Caco-2 (cell line): Measurements from ENCODE around the gene HK3. TPM values are rescaled to one million over a fixed set of nuclear protein-coding genes. Genes with fewer than 3 reads are reported as not detected.

Experiments used
- BruUV-seq: library from RNA; stranded (reverse); fragments of 400-500 nt; replicated peaks from 2 replicates; lab custom pipeline; 2021; lab: Mats Ljungman, UMichigan
- CTCF ChIA-PET: fragments of 300-600 bp; sonication (Branson Sonifier 250); formaldehyde crosslinking; loops from one replicate; lab custom pipeline; 2022; ENCODE audit warnings: antibody characterized with exemption; lab: Charles Lee
- POLR2A ChIA-PET: fragments of 300-600 bp; sonication (Branson Sonifier 250); formaldehyde crosslinking; loops from one replicate; lab custom pipeline; 2022; ENCODE audit warnings: antibody characterized with exemption; lab: Charles Lee
- DNase-seq, 2 experiments: peaks; one replicate each; pipeline versions ENCODE4 v3.0.0 to v3.0.0-alpha.2; 2020 to 2022
- H3K27me3 ChIP-seq: replicated peaks from 2 replicates; pipeline ENCODE4 v1.6.0; 2011; ENCODE audit warnings: low read length; ENCODE audit not compliant: control insufficient read depth, insufficient read depth
- H3K36me3 ChIP-seq: 2 replicates; pipeline ENCODE4 v1.5.1; 2011; ENCODE audit warnings: low read length; ENCODE audit not compliant: control insufficient read depth, insufficient read depth
- H3K4me1 ChIP-seq: fragments of 250-450 bp; sonication (Bioruptor Pico); 2 replicates; pipeline ENCODE4 v1.5.1; 2020; ENCODE audit warnings: mild to moderate bottlenecking
- H3K4me3 ChIP-seq: 2 replicates; pipeline ENCODE4 v1.5.1; 2011; ENCODE audit warnings: low read depth, mild to moderate bottlenecking, control low read depth, low read length
- H3K9me3 ChIP-seq: fragments of 250-450 bp; sonication (Bioruptor Pico); 2 replicates; pipeline ENCODE4 v1.5.1; 2020; ENCODE audit warnings: mild to moderate bottlenecking, moderate library complexity
- H3K27ac Mint-ChIP-seq: one replicate; pipeline ENCODE4 v1.8.0; 2022; ENCODE audit warnings: mixed read lengths; ENCODE audit not compliant: unreplicated experiment
- H3K27me3 Mint-ChIP-seq: one replicate; pipeline ENCODE4 v1.8.0; 2022; ENCODE audit warnings: mixed read lengths; ENCODE audit not compliant: insufficient read depth, unreplicated experiment
- H3K36me3 Mint-ChIP-seq: one replicate; pipeline ENCODE4 v1.8.0; 2022; ENCODE audit warnings: mild to moderate bottlenecking, mixed read lengths; ENCODE audit not compliant: insufficient read depth, unreplicated experiment
- H3K4me1 Mint-ChIP-seq: one replicate; pipeline ENCODE4 v1.8.0; 2022; ENCODE audit warnings: low read depth, mixed read lengths; ENCODE audit not compliant: unreplicated experiment
- H3K4me3 Mint-ChIP-seq: one replicate; pipeline ENCODE4 v1.8.0; 2022; ENCODE audit warnings: mild to moderate bottlenecking, moderate library complexity, mixed read lengths; ENCODE audit not compliant: unreplicated experiment
- H3K9me3 Mint-ChIP-seq: one replicate; pipeline ENCODE4 v1.8.0; 2022; ENCODE audit warnings: mixed read lengths; ENCODE audit not compliant: unreplicated experiment
- CTCF ChIP-seq, 2 experiments: fragments of 200-600 bp in 1 of 2; IDR thresholded peaks; 1 replicate in 1 of 2; 2 replicates in 1 of 2; pipeline versions ENCODE4 v1.5.1 to v1.8.0; 2011 to 2022; ENCODE audit warnings: antibody characterized with exemption in 1 of 2, control low read depth in 1 of 2, inconsistent platforms in 1 of 2, low read depth in 1 of 2, low read length in 1 of 2, mild to moderate bottlenecking in 1 of 2, moderate library complexity in 1 of 2; ENCODE audit not compliant: insufficient read depth in 1 of 2, severe bottlenecking in 1 of 2, unreplicated experiment in 1 of 2
- intact Hi-C: fragments of 100-400 bp; cut with micrococcal nuclease; formaldehyde crosslinking; loops from one replicate; pipeline ENCODE4 v1.10.0; 2022; ENCODE audit not compliant: unreplicated experiment
- total RNA-seq: library from RNA; stranded (reverse); gene quantifications from 2 replicates; pipeline ENCODE4 v1.2.3, GENCODE V29; 2022

The HK3 gene
- total RNA-seq, 1 experiment from 2014 or later = 0.29 TPM

- TF ChIP-seq CTCF (IDR thresholded peaks at IDR 0.05; ENCODE audit: insufficient read depth in 1 of 2, low read depth in 1 of 2, low read length in 1 of 2, severe bottlenecking in 1 of 2, unreplicated experiment in 1 of 2) = no peak
- Mint-ChIP-seq H3K9me3 (no peaks in the 10 kb centered on the region), H3K4me1 (no peaks in the 10 kb centered on the region), H3K36me3 (peaks cover 8% of the 10 kb centered on the region), H3K27ac (no peak overlapping the region), H3K4me3 (no peak overlapping the region), H3K27me3 (peaks cover 12% of the 10 kb centered on the region)
- intact Hi-C loops = no loop called here
- Histone ChIP-seq H3K27me3 (no peaks in the 10 kb centered on the region), H3K36me3 (no peaks in the 10 kb centered on the region), H3K4me1 (no peaks in the 10 kb centered on the region), H3K9me3 (no peaks in the 10 kb centered on the region), H3K4me3 (no peak overlapping the region)
- DNase-seq = no peak
- ChIA-PET POLR2A (no interaction called here), CTCF (no interaction called here)
- BruUV-seq = no TSS peak
Measured at GRCh38 chr5:176846335-176847140, 52.6 kb downstream of the HK3 start.

GRCh38 chr5:176845392-176845713 is 53.8 kb downstream of the HK3 start:
- Histone ChIP-seq H3K9me3 (no peaks in the 10 kb centered on the region), H3K36me3 (no peaks in the 10 kb centered on the region), H3K4me3 (no peak overlapping the region), H3K4me1 (no peaks in the 10 kb centered on the region), H3K27me3 (no peaks in the 10 kb centered on the region)
- POLR2A ChIA-PET = no interaction called here
- CTCF ChIA-PET = no interaction called here
- Mint-ChIP-seq H3K27ac (no peak overlapping the region), H3K36me3 (peaks cover 8% of the 10 kb centered on the region), H3K4me1 (no peaks in the 10 kb centered on the region), H3K9me3 (no peaks in the 10 kb centered on the region), H3K27me3 (peaks cover 12% of the 10 kb centered on the region), H3K4me3 (no peak overlapping the region)
- BruUV-seq = no TSS peak
- no peak for DNase-seq
- intact Hi-C loops = no loop called here
- no peak for TF ChIP-seq CTCF (IDR thresholded peaks at IDR 0.05; ENCODE audit: insufficient read depth in 1 of 2, low read depth in 1 of 2, low read length in 1 of 2, severe bottlenecking in 1 of 2, unreplicated experiment in 1 of 2)

- Histone ChIP-seq H3K27me3 (no peaks in the 10 kb centered on the region), H3K4me1 (no peaks in the 10 kb centered on the region), H3K9me3 (no peaks in the 10 kb centered on the region), H3K4me3 (no peak overlapping the region), H3K36me3 (no peaks in the 10 kb centered on the region)
- Mint-ChIP-seq H3K4me3 (no peak overlapping the region), H3K36me3 (peaks cover 8% of the 10 kb centered on the region), H3K4me1 (no peaks in the 10 kb centered on the region), H3K9me3 (no peaks in the 10 kb centered on the region), H3K27me3 (peaks cover 9% of the 10 kb centered on the region), H3K27ac (no peak overlapping the region)
- TF ChIP-seq CTCF (IDR thresholded peaks at IDR 0.05; ENCODE audit: insufficient read depth in 1 of 2, low read depth in 1 of 2, low read length in 1 of 2, severe bottlenecking in 1 of 2, unreplicated experiment in 1 of 2) = no peak
- ChIA-PET POLR2A (interaction anchor here (0.6 kb wide), 1 partner anchor 137 kb away, joined by 3 read pairs; no protein-coding TSS in a partner anchor), CTCF (interaction anchor here (0.6 kb wide), 1 partner anchor 151 kb away, joined by 6 read pairs; no protein-coding TSS in a partner anchor)
- BruUV-seq = no TSS peak
- intact Hi-C loops = no loop called here
- DNase-seq = no peak
Measured at GRCh38 chr5:176844706-176845391, 54.3 kb downstream of the HK3 start.
